MM.1S (cell line): ENCODE results near the gene ATP6V0B.

ENCODE experiments used
- EZH2 ChIP-seq: fragments of 300-600 bp; sonication (generic); optimal IDR thresholded peaks from 2 replicates; pipeline ENCODE3; 2017; ENCODE audit warnings: low read depth, mild to moderate bottlenecking, antibody characterized with exemption, low read length, mixed read lengths
- TF ChIP-seq, protein P1 (sequence below): fragments of 300-600 bp; sonication (generic); IDR thresholded peaks from 2 replicates; pipeline ENCODE4 v1.5.1; 2016; ENCODE audit warnings: antibody characterized with exemption, low read length, mixed read lengths

DNA sequence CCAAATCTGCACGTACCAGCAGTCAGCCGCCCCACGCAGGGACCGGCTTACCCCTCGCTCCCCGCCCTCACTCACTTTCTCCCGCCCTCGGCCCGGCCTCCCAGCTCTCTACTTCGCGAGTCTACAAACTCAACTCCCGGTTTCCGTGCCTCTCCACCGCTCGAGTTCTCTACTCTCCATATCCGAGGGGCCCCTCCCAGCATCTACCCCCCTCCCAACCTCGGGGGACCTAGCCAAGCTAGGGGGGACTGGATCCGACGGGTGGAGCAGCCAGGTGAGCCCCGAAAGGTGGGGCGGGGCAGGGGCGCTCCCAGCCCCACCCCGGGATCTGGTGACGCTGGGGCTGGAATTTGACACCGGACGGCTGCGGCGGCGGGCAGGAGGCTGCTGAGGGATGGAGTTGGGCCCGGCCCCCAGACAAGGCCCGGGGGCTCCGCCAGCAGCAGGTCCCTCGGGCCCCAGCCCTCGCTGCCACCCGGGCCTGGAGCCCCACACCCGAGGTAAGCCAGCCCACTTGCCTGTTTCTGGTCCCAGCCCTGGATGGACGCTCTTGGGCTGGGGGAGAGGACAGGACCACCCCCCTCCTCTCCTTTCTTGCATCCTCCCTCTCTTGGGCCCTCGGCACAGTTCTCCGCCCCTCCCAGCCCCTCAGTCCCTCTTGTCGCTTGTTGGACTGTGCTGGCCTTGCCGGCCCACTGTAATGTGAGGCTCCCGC, 41.2 kb upstream of the ATP6V0B start, which contains the start of gene ARTN:
- TF ChIP-seq EZH2, result no peak
- TF ChIP-seq, protein P1, sequence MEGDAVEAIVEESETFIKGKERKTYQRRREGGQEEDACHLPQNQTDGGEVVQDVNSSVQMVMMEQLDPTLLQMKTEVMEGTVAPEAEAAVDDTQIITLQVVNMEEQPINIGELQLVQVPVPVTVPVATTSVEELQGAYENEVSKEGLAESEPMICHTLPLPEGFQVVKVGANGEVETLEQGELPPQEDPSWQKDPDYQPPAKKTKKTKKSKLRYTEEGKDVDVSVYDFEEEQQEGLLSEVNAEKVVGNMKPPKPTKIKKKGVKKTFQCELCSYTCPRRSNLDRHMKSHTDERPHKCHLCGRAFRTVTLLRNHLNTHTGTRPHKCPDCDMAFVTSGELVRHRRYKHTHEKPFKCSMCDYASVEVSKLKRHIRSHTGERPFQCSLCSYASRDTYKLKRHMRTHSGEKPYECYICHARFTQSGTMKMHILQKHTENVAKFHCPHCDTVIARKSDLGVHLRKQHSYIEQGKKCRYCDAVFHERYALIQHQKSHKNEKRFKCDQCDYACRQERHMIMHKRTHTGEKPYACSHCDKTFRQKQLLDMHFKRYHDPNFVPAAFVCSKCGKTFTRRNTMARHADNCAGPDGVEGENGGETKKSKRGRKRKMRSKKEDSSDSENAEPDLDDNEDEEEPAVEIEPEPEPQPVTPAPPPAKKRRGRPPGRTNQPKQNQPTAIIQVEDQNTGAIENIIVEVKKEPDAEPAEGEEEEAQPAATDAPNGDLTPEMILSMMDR, result no peak
